ENCODE data around the gene SEMA4D.

Gene SEMA4D

DNA sequence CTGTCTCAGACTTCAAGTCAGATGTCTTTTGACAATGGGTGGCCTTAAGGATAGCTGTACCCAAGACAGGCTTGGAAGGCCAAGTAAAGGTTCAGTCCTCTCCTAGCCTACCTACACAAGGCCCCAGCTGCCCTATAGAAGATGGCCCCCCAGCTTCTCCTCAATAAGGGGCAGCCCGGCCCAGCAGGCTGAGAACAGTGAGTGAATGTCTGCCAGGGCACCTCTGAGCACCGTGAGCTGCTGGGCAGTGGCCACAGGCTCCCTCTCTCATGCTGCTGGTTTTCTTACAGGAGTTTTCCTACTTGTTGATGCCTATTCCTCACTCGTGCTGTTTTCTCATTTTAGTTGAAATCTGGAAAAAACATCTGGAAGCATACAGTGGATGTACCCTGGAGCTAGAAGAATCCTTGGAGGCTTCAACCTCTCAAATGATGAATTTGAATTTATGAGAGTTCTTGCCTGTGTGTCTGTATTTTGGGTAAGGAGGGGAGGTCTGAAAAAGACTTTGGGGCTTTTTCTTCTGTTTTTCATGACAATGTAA is 139.5 kb downstream of the SEMA4D start:
- no peaks in the 10 kb centered on the region for H3K79me2 ChIP-seq (ENCODE audit: low read length)
- H3K27ac ChIP-seq (ENCODE audit: low read length): no peak overlapping the region
- H3K4me1 ChIP-seq (ENCODE audit: low read length): no peaks in the 10 kb centered on the region
- no peak overlapping the region for H3K4me3 ChIP-seq (ENCODE audit: low read length)
- no peak overlapping the region for H3K9ac ChIP-seq (ENCODE audit: low read length)
- TF ChIP-seq, protein P1, sequence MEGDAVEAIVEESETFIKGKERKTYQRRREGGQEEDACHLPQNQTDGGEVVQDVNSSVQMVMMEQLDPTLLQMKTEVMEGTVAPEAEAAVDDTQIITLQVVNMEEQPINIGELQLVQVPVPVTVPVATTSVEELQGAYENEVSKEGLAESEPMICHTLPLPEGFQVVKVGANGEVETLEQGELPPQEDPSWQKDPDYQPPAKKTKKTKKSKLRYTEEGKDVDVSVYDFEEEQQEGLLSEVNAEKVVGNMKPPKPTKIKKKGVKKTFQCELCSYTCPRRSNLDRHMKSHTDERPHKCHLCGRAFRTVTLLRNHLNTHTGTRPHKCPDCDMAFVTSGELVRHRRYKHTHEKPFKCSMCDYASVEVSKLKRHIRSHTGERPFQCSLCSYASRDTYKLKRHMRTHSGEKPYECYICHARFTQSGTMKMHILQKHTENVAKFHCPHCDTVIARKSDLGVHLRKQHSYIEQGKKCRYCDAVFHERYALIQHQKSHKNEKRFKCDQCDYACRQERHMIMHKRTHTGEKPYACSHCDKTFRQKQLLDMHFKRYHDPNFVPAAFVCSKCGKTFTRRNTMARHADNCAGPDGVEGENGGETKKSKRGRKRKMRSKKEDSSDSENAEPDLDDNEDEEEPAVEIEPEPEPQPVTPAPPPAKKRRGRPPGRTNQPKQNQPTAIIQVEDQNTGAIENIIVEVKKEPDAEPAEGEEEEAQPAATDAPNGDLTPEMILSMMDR (IDR thresholded peaks at IDR 0.05; ENCODE audit: low read depth, low read length): no peak
- TF ChIP-seq EZH2phosphoT487 (IDR thresholded peaks at IDR 0.05; ENCODE audit: low read depth): no peak
- H3K27me3 ChIP-seq (ENCODE audit: low read depth, low read length): no peaks in the 10 kb centered on the region
- peaks cover 65% of the 10 kb centered on the region for H3K36me3 ChIP-seq (replicated peaks; ENCODE audit: low read depth, low read length)
- H3K9me3 ChIP-seq (ENCODE audit: insufficient read depth, low read length): no peaks in the 10 kb centered on the region
- no peak overlapping the region for H3K4me2 ChIP-seq (ENCODE audit: low read length)
- no peaks in the 10 kb centered on the region for H4K20me1 ChIP-seq (ENCODE audit: insufficient read depth, low read length)
- H2AFZ ChIP-seq (ENCODE audit: low read depth, low read length): no peak overlapping the region

DNA sequence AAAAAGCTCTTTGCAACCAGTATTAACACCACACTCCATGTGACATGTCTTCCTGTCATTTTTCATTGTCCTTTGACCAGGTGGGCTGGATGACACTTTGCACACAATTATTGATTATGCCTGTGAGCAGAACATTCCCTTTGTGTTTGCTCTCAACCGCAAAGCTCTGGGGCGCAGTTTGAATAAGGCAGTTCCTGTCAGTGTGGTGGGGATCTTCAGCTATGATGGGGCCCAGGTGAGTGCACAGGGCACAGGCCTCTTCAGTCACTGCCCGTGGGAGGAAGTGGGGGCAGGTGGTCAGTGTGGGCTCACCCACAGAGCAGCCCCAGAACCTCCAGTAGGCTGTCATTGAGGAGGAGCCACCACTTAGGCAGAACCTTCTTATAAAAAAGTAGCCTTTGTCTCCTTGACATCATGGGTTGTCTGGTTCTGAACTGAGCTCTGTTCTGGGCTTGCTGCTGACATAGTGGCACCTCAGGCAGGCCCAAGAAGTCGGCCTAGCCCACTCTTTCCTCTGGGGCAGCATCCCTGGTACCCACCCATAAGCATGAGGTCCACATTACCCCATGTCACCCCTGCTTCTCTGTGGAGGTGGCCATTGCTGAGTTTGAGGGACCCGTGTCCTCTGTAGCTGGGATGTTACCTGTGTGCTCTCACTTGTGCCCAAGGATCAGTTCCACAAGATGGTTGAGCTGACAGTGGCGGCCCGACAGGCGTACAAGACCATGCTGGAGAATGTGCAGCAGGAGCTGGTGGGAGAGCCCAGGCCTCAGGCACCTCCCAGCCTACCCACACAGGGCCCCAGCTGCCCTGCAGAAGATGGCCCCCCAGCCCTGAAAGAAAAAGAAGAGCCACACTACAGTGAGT is 140.3 kb downstream of the SEMA4D start:
- Histone ChIP-seq H3K27ac (ENCODE audit: low read length) (no peak overlapping the region), H3K4me2 (ENCODE audit: low read length) (no peak overlapping the region), H3K9ac (ENCODE audit: low read length) (no peak overlapping the region), H4K20me1 (ENCODE audit: insufficient read depth, low read length) (no peaks in the 10 kb centered on the region), H3K4me1 (ENCODE audit: low read length) (no peaks in the 10 kb centered on the region), H3K36me3 (replicated peaks; ENCODE audit: low read depth, low read length) (peaks cover 69% of the 10 kb centered on the region), H3K27me3 (ENCODE audit: low read depth, low read length) (no peaks in the 10 kb centered on the region), H3K79me2 (ENCODE audit: low read length) (no peaks in the 10 kb centered on the region), H2AFZ (ENCODE audit: low read depth, low read length) (no peak overlapping the region), H3K4me3 (ENCODE audit: low read length) (no peak overlapping the region), H3K9me3 (ENCODE audit: insufficient read depth, low read length) (no peaks in the 10 kb centered on the region)
- no peak for TF ChIP-seq EZH2phosphoT487 (IDR thresholded peaks at IDR 0.05; ENCODE audit: low read depth)
- TF ChIP-seq, protein P1 (IDR thresholded peaks at IDR 0.05; ENCODE audit: low read depth, low read length): no peak

DNA sequence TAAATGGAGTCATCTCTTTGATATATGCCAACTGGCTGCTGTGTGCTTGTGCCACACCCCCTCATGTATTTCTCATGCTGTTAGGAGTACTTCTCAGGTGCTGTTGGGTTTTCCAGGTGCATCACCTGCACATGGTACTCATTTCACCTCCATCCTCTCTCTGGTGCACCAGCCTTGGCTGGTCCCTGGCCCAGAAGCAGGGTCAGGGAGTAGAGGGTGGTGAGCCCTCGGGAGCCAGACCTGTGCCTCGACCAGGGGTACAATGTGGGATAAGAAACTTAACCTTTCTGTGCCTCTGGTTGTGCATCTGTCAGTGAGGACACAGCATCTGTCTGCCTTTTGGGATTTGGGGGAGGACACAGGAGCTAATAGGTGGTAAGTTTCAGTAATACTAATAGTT is 141.1 kb downstream of the SEMA4D start:
- H3K27ac ChIP-seq (ENCODE audit: low read length): no peak overlapping the region
- H3K4me3 ChIP-seq (ENCODE audit: low read length): no peak overlapping the region
- H2AFZ ChIP-seq (ENCODE audit: low read depth, low read length): no peak overlapping the region
- H3K27me3 ChIP-seq (ENCODE audit: low read depth, low read length): no peaks in the 10 kb centered on the region
- H3K4me2 ChIP-seq (ENCODE audit: low read length): no peak overlapping the region
- no peak overlapping the region for H3K9ac ChIP-seq (ENCODE audit: low read length)
- H4K20me1 ChIP-seq (ENCODE audit: insufficient read depth, low read length): no peaks in the 10 kb centered on the region
- no peaks in the 10 kb centered on the region for H3K4me1 ChIP-seq (ENCODE audit: low read length)
- no peaks in the 10 kb centered on the region for H3K79me2 ChIP-seq (ENCODE audit: low read length)
- H3K9me3 ChIP-seq (ENCODE audit: insufficient read depth, low read length): no peaks in the 10 kb centered on the region
- TF ChIP-seq, protein P1 (IDR thresholded peaks at IDR 0.05; ENCODE audit: low read depth, low read length): no peak
- no peak for TF ChIP-seq EZH2phosphoT487 (IDR thresholded peaks at IDR 0.05; ENCODE audit: low read depth)
- H3K36me3 ChIP-seq (replicated peaks; ENCODE audit: low read depth, low read length): peaks cover 68% of the 10 kb centered on the region

DNA sequence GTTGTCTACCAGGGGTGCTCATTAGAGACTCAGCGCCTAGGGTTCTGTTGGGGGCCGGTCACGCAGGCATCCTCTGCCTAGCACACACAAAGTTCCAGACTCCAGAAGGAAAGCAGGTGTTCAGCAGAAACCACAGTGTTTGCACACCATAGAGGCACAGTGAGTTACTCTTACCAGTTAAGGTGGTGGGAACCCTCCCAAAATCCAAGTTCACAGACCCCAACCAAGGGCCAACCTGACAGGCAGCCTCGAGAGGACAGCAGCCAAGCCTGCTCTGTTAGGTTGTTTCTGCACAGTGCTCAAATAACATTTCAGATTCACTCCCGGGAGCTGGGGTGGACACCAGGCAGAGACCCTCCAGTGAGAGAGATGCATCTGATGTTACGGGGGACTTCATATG is 143.4 kb downstream of the SEMA4D start:
- no peak for TF ChIP-seq EZH2phosphoT487 (IDR thresholded peaks at IDR 0.05; ENCODE audit: low read depth)
- TF ChIP-seq, protein P1 (IDR thresholded peaks at IDR 0.05; ENCODE audit: low read depth, low read length): no peak

More for the DNA sequence above, 143.4 kb downstream of the SEMA4D start:
- no peaks in the 10 kb centered on the region for H3K4me1 ChIP-seq (ENCODE audit: low read length)
- H3K4me3 ChIP-seq (ENCODE audit: low read length): no peak overlapping the region
- peaks cover 62% of the 10 kb centered on the region for H3K36me3 ChIP-seq (replicated peaks; ENCODE audit: low read depth, low read length)
- no peaks in the 10 kb centered on the region for H3K27me3 ChIP-seq (ENCODE audit: low read depth, low read length)
- no peaks in the 10 kb centered on the region for H3K79me2 ChIP-seq (ENCODE audit: low read length)
- H3K9me3 ChIP-seq (ENCODE audit: insufficient read depth, low read length): no peaks in the 10 kb centered on the region
- H3K9ac ChIP-seq (ENCODE audit: low read length): no peak overlapping the region
- no peak overlapping the region for H3K4me2 ChIP-seq (ENCODE audit: low read length)
- no peak overlapping the region for H2AFZ ChIP-seq (ENCODE audit: low read depth, low read length)
- no peak overlapping the region for H3K27ac ChIP-seq (ENCODE audit: low read length)
- no peaks in the 10 kb centered on the region for H4K20me1 ChIP-seq (ENCODE audit: insufficient read depth, low read length)
